ENCODE results near the gene MACROH2A2. TPM values are rescaled to one million over a fixed set of nuclear protein-coding genes. Genes with fewer than 3 reads are reported as not detected.

MACROH2A2 gene
- polyA plus RNA-seq, 1 donor: 52.0 TPM

DNA sequence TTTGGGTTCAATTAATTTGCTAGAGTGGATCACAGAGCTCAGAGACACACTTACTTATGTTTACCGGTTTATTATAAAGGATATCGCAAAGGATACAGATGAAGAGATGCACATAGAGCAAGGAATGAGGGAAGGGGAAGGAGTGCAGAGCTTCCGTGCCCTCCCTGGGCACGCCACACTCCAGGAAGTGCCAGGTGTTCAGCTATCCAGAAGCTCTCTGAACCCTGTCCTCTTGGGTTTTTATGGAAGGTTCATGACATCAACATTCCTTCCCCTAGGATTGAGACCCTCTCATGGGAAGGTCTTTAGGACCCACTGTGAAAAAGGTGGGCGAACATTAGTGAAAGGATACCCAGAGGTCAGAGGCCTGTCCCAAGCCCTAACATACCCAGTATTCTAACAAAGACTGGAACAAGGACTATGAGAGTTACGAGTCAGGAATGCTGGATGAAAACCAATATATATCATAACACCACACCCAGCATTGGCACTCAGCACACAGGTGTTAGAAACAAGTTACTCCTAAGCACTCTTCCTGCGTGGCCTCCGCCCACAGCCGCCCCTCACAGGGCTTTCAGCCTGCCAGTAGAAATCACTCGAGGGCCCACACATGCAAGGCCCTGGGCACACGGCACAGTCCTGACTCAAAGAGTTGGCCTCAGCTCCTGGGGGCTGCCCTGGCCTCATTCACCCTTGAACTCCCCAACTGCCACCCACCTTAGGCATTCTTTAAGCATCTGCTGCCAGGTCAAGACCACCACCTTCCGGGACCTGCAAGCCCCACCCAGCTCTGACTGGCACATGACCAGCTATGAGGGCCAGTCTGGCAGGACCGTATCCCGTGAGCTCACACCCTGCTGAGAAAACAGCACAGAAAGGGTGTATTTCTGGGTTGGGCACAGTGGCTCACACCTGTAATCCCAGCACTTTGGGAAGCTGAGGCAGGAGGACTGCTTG lies 85.6 kb downstream of the MACROH2A2 start:
- Histone ChIP-seq H3K27ac (ENCODE audit: low read length) (no peak overlapping the region), H3K9me3 (ENCODE audit: control insufficient read depth, low read depth, low read length) (no peaks in the 10 kb centered on the region), H3K4me3 (ENCODE audit: low read length) (no peak overlapping the region), H3K36me3 (ENCODE audit: control insufficient read depth, insufficient read depth, low read length) (peaks cover 11% of the 10 kb centered on the region), H3K27me3 (ENCODE audit: control insufficient read depth, insufficient read depth, low read length) (no peaks in the 10 kb centered on the region), H3K4me1 (ENCODE audit: control insufficient read depth, insufficient read depth, low read length) (peaks cover under 1% of the 10 kb centered on the region)
- no peak for DNase-seq
- WGBS (ENCODE audit: insufficient coverage, low lambda C conversion rate): no CpG with 5 or more reads among the region's 14 CpGs

DNA sequence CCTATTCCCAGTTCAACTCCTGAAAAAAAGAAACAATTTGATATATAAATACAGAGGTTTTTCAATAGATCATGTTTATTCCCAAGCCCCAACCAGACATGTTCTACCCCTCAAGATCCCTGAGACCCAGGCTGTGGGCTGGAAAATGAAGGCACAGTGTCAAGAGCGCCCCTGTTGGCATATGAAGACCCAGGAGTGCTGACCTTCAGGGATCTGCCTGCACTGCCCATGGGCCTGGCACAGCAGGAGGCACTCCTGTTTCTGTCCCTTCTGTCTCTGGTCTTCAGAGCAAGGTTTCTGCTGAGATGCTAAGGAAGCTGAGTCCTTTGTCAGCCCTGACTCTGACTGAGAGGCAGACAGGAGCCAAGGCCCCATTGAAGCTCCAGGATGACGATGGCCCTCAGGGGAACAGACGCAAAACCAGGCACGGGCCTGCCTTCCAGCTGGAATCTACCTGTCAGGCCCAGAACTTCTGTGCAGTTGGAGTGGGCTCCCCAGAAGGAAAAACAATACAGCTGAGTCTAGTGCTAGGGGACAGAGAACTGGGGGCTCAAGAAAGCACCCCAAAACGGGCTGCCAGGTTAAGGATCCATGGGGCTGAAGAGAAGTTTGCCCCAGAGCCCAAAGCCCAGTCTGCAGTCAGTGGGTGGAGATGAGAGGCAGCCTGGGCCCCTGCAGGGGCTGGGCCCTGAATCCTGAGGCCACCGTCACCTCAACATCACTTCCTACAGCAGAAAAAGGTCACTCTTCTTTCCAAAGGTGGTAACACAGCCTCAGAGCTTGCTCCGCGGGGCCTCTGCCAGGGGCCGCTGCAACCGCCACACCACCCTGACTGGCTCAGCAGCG lies 86.7 kb downstream of the MACROH2A2 start:
- Histone ChIP-seq H3K36me3 (ENCODE audit: control insufficient read depth, insufficient read depth, low read length) (peaks cover 11% of the 10 kb centered on the region), H3K27me3 (ENCODE audit: control insufficient read depth, insufficient read depth, low read length) (no peaks in the 10 kb centered on the region), H3K9me3 (ENCODE audit: control insufficient read depth, low read depth, low read length) (no peaks in the 10 kb centered on the region), H3K4me3 (ENCODE audit: low read length) (no peak overlapping the region), H3K4me1 (ENCODE audit: control insufficient read depth, insufficient read depth, low read length) (no peaks in the 10 kb centered on the region), H3K27ac (ENCODE audit: low read length) (no peak overlapping the region)
- no CpG with 5 or more reads among the region's 11 CpGs for WGBS (ENCODE audit: insufficient coverage, low lambda C conversion rate)
- no peak for DNase-seq

DNA sequence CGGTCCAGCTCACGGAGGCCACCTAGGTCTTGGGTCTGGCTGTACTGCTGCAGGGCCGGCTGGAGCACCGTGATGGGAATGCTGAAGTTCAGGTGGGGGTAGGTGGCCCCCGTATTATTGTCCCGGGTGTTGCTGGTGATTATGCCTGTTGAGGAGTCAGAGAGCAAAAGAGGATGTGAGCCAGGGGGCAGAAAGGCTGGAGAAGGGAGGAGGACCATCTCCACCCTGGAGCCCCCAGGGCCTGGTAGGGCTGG lies 87.3 kb downstream of the MACROH2A2 start:
- peaks cover 3% of the 10 kb centered on the region for H3K4me1 ChIP-seq (ENCODE audit: control insufficient read depth, insufficient read depth, low read length)
- H3K9me3 ChIP-seq (ENCODE audit: control insufficient read depth, low read depth, low read length): no peaks in the 10 kb centered on the region
- DNase-seq: no peak
- no peak overlapping the region for H3K4me3 ChIP-seq (ENCODE audit: low read length)
- H3K27me3 ChIP-seq (ENCODE audit: control insufficient read depth, insufficient read depth, low read length): no peaks in the 10 kb centered on the region
- H3K36me3 ChIP-seq (ENCODE audit: control insufficient read depth, insufficient read depth, low read length): peaks cover 11% of the 10 kb centered on the region
- WGBS (ENCODE audit: insufficient coverage, low lambda C conversion rate): no CpG with 5 or more reads among the region's 6 CpGs
- H3K27ac ChIP-seq (ENCODE audit: low read length): no peak overlapping the region

DNA sequence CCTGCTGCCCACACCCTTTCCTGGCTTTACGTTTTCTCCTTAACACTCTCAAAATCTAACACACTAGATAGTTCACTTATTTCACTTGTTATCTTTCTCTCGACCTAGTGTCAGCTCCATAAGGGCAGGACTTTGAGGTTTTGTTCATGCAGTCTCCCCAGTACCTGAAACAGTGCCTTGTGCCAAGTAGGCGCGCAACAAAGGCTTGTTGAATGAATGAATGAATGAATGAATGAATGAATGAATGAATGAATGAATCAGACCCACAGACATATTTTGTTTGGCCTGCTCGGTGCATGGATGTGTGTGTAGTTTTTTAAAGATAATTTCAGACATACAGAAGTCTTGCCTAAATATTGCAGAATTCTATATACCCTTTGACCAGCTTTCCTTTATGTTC lies 87.7 kb downstream of the MACROH2A2 start:
- 51% methylated on average over 4 of the region's 5 CpGs for WGBS (ENCODE audit: insufficient coverage, low lambda C conversion rate)
- H3K9me3 ChIP-seq (ENCODE audit: control insufficient read depth, low read depth, low read length): no peaks in the 10 kb centered on the region

DNA sequence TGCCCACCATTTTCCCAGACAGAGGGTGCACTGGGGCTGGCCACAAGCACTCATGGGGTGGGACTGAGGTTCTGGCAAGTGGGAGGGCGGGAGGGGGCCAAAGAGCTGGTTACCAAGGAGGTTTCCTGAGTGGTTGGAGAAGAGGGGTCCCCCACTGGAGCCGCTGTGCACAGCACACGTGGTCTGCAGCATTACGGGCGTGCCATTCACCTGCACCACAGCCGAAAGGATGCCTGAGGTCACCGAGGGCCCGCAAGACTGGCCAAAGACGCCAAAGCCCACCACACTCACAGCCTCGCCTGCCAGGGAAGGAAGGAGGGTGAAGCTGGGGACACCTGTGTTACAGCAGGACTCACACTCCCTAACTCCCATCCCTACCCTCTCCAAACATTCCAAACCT lies 89.9 kb downstream of the MACROH2A2 start:
- DNase-seq: no peak
- no peaks in the 10 kb centered on the region for H3K27me3 ChIP-seq (ENCODE audit: control insufficient read depth, insufficient read depth, low read length)
- no peak overlapping the region for H3K27ac ChIP-seq (ENCODE audit: low read length)
- H3K4me3 ChIP-seq (ENCODE audit: low read length): no peak overlapping the region
- H3K4me1 ChIP-seq (ENCODE audit: control insufficient read depth, insufficient read depth, low read length): peaks cover 15% of the 10 kb centered on the region
- H3K9me3 ChIP-seq (ENCODE audit: control insufficient read depth, low read depth, low read length): no peaks in the 10 kb centered on the region
- no CpG with 5 or more reads among the region's 10 CpGs for WGBS (ENCODE audit: insufficient coverage, low lambda C conversion rate)
- H3K36me3 ChIP-seq (ENCODE audit: control insufficient read depth, insufficient read depth, low read length): peaks cover 11% of the 10 kb centered on the region

More for the DNA sequence above, 87.7 kb downstream of the MACROH2A2 start:
- Histone ChIP-seq H3K4me3 (ENCODE audit: low read length) (no peak overlapping the region), H3K36me3 (ENCODE audit: control insufficient read depth, insufficient read depth, low read length) (peaks cover 11% of the 10 kb centered on the region), H3K4me1 (ENCODE audit: control insufficient read depth, insufficient read depth, low read length) (peaks cover 7% of the 10 kb centered on the region), H3K27me3 (ENCODE audit: control insufficient read depth, insufficient read depth, low read length) (no peaks in the 10 kb centered on the region), H3K27ac (ENCODE audit: low read length) (no peak overlapping the region)
- DNase-seq: no peak

DNA sequence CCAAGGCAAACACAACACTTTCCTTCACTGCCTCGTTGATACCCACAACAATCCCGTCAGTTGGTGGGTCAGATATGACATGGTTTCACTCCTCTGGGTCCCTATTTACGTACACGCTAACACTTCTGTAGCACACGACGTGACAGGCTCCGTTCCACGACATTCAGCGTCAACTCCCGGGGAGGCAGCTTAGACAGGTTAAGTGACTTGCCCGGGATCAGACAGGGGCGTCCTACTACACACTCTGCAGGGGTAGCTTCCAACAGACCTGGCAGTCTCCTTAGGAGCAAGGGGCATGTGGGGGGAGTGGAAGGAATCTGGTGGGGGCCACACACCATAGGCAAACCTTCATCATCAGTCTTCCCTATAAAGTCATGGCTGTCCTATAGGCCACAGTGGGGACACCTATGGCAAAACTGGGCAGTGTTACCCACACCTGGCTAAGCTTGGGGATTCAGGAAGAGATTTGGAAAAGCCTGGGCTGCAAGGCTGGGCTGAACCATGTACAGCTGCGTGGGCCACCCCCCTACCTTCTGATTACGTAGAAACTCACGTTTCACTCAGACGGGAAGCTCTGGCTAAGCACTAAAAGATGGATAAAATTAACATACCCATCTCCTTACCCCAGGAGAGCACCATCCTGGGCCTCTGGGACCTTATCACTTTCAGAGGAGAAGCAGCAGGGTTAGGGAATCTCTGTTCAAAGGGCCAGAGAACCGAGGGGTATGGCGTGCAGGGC lies 91.9 kb downstream of the MACROH2A2 start:
- no peaks in the 10 kb centered on the region for H3K27me3 ChIP-seq (ENCODE audit: control insufficient read depth, insufficient read depth, low read length)
- peaks cover 16% of the 10 kb centered on the region for H3K4me1 ChIP-seq (ENCODE audit: control insufficient read depth, insufficient read depth, low read length)
- peak overlapping the region; percentile 69 for H3K4me3 ChIP-seq (ENCODE audit: low read length)
- WGBS (ENCODE audit: insufficient coverage, low lambda C conversion rate): no CpG with 5 or more reads among the region's 18 CpGs
- peaks cover 8% of the 10 kb centered on the region for H3K36me3 ChIP-seq (ENCODE audit: control insufficient read depth, insufficient read depth, low read length)
- H3K9me3 ChIP-seq (ENCODE audit: control insufficient read depth, low read depth, low read length): no peaks in the 10 kb centered on the region
- DNase-seq: no peak
- no peak overlapping the region for H3K27ac ChIP-seq (ENCODE audit: low read length)

DNA sequence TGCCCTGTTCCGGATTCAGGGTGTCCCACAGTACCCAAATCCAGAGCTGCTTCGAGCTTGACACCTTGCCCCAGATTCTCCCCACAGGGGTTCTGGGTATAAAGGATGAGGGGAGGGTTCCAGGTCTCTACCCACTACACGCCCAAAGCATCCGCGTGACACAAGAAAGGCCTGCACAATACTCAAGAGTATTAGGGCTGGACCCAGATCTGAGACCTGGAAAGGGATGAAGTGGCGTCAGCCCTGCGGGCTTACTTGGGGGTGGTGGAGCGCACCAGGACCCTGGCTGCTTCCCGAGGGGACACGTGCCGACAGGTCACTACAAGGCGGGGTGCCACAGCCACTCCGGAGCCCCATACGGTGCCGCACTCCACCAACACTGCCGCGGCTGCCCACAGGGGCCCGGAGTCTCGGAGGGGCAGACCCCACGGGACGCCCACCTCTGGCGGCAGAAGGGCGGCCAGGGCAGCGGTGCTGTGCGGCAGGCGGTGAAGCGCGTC lies 92.6 kb downstream of the MACROH2A2 start:
- DNase-seq: no peak

DNA sequence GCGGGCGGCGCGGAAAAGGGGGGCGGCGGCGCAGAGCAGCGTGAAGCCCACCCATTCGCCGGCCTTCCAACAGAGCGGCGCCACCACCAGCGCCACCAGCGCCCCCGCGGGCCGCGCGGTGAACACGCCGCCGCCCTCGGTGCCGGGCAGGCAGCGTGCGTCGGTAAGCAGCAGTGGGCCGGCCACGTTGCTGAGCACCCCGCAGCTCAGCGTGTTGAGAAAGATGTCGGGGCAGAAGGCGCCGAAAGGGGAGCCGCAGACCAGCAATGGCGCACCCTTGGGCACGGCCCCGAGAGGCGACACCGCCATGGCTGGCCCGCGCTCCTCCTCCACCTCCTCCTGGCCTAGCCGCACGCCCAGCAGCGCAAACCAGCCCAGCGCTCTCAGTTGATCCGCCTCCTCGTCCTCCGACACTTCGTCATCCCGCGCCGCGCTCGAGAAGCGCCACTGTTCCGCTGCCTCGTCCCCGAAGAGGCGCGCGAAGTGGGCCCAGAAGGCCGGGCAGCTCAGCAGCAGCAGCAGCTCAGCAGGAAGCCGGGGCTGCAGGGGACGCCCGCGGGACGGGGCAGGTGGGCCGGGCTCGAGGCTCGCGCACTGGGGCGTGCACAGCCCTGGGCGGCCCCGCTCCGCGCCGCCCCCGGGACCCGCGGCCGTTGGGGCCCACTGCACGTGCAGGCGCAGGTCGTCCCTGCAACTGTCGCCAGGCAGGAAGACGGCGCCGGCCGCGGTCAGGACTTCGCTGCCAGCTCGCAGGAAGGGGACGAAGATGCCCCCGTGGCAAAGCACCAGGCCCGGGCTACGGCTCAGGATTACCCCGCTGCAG lies 93.2 kb downstream of the MACROH2A2 start:
- Histone ChIP-seq H3K27me3 (ENCODE audit: control insufficient read depth, insufficient read depth, low read length) (no peaks in the 10 kb centered on the region), H3K4me3 (ENCODE audit: low read length) (peak overlapping the region; percentile 69), H3K9me3 (ENCODE audit: control insufficient read depth, low read depth, low read length) (no peaks in the 10 kb centered on the region), H3K4me1 (ENCODE audit: control insufficient read depth, insufficient read depth, low read length) (peaks cover 16% of the 10 kb centered on the region), H3K36me3 (ENCODE audit: control insufficient read depth, insufficient read depth, low read length) (peaks cover 18% of the 10 kb centered on the region), H3K27ac (ENCODE audit: low read length) (peak overlapping the region; percentile 76)
- DNase-seq: peak; percentile 44 to 83
- no CpG with 5 or more reads among the region's 98 CpGs for WGBS (ENCODE audit: insufficient coverage, low lambda C conversion rate)

More for the DNA sequence above, 92.6 kb downstream of the MACROH2A2 start:
- no peak overlapping the region for H3K27ac ChIP-seq (ENCODE audit: low read length)
- H3K27me3 ChIP-seq (ENCODE audit: control insufficient read depth, insufficient read depth, low read length): no peaks in the 10 kb centered on the region
- H3K4me3 ChIP-seq (ENCODE audit: low read length): peak overlapping the region; percentile 69
- no CpG with 5 or more reads among the region's 28 CpGs for WGBS (ENCODE audit: insufficient coverage, low lambda C conversion rate)
- peaks cover 16% of the 10 kb centered on the region for H3K4me1 ChIP-seq (ENCODE audit: control insufficient read depth, insufficient read depth, low read length)
- peaks cover 11% of the 10 kb centered on the region for H3K36me3 ChIP-seq (ENCODE audit: control insufficient read depth, insufficient read depth, low read length)
- no peaks in the 10 kb centered on the region for H3K9me3 ChIP-seq (ENCODE audit: control insufficient read depth, low read depth, low read length)

DNA sequence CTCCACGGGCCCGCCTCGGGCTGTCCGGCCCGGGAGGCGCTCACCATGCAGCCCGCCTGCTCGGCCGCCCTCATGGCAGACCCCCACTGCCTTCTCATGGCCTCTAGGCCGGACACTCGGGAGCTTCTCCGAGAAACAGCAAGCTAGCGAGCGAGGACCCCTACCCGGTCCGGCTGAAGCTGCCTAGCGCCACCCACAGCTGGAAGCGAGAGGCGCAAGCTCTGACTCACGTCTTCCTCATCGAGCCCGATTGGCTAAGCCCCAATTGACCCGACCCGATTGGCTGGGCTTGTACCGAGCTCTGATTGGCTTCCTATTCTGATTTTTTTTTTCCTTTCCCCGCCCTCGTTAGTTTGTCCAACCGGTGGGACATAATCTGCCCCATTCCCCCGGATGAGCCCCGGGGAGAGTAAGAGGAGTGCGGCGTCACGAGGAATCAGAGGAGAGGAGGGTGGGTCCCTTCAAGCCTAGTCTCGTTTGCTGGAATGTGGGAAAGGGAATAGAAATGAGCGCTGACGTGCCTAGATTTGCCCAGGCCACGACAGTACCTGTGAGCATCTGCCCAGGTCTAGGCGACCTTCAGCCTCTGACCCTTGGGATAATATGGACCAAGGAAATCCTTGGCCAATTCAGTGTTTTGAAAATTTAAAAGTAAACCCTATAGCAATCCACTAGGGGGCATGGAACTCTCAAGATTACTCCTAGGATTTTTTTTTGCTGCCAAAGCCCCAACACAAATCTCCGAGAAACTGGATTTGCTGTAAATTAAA lies 94.0 kb downstream of the MACROH2A2 start, which contains the start of gene TYSND1:
Gene TYSND1, minus strand, starts transcription at position 212 of the 770 bp plus-strand sequence. Its CDS starts 114 bp downstream, at position 98.
- DNase-seq: peak; percentile 97 to 98
- WGBS (ENCODE audit: insufficient coverage, low lambda C conversion rate): no CpG with 5 or more reads among the region's 39 CpGs
- peaks cover 16% of the 10 kb centered on the region for H3K4me1 ChIP-seq (ENCODE audit: control insufficient read depth, insufficient read depth, low read length)
- H3K27ac ChIP-seq (ENCODE audit: low read length): peak within 1 kb of the TSS; percentile 76
- no peaks in the 10 kb centered on the region for H3K27me3 ChIP-seq (ENCODE audit: control insufficient read depth, insufficient read depth, low read length)
- peaks cover 22% of the 10 kb centered on the region for H3K36me3 ChIP-seq (ENCODE audit: control insufficient read depth, insufficient read depth, low read length)
- no peaks in the 10 kb centered on the region for H3K9me3 ChIP-seq (ENCODE audit: control insufficient read depth, low read depth, low read length)
- H3K4me3 ChIP-seq (ENCODE audit: low read length): peak within 1 kb of the TSS; percentile 69
